Activated CD4-positive, alpha-beta memory T cell treated with anti-CD3 and anti-CD28 coated beads, Interleukin-2, amount 10 ng/mL, durations not matched to agents 7 days and 5 days (primary cell): Measurements from ENCODE around the gene EIF2B2. TPM values are rescaled to one million over a fixed set of nuclear protein-coding genes. Genes with fewer than 3 reads are reported as not detected.
A peak's percentile ranks its signal among the peaks of the same experiment; 100 is the strongest.

ENCODE experiments used
- CTCF ChIA-PET: fragments of 350-600 bp; sonication (Branson Sonifier 250); formaldehyde crosslinking; loops from one replicate; lab custom pipeline; 2021; ENCODE audit warnings: antibody characterized with exemption, inconsistent platforms; lab: Charles Lee
- POLR2A ChIA-PET: fragments of 350-600 bp; sonication (Branson Sonifier 250); formaldehyde crosslinking; loops from one replicate; lab custom pipeline; 2021; ENCODE audit warnings: antibody characterized with exemption; lab: Charles Lee
- DNase-seq: peaks from one replicate; pipeline ENCODE4 v3.0.0-alpha.2; 2020
- H3K27ac Mint-ChIP-seq: one replicate; pipeline ENCODE4 v1.8.0; 2021; ENCODE audit warnings: mild to moderate bottlenecking, mixed read lengths
- H3K27me3 Mint-ChIP-seq: one replicate; pipeline ENCODE4 v1.8.0; 2021; ENCODE audit warnings: mixed read lengths
- H3K36me3 Mint-ChIP-seq: one replicate; pipeline ENCODE4 v1.8.0; 2021; ENCODE audit warnings: low read depth, mixed read lengths
- H3K4me1 Mint-ChIP-seq: one replicate; pipeline ENCODE4 v1.8.0; 2021; ENCODE audit warnings: mixed read lengths
- H3K4me3 Mint-ChIP-seq: one replicate; pipeline ENCODE4 v1.8.0; 2021; ENCODE audit warnings: mild to moderate bottlenecking, mixed read lengths
- H3K9me3 Mint-ChIP-seq: one replicate; pipeline ENCODE4 v1.8.0; 2021; ENCODE audit warnings: mixed read lengths
- total RNA-seq, 2 experiments: library from RNA; stranded (reverse); gene quantifications; one replicate each; pipeline ENCODE4 v1.2.3, GENCODE V29; 2021

Gene EIF2B2
- total RNA-seq, 2 experiments from 2014 or later: 63.7 to 64.0 TPM

DNA sequence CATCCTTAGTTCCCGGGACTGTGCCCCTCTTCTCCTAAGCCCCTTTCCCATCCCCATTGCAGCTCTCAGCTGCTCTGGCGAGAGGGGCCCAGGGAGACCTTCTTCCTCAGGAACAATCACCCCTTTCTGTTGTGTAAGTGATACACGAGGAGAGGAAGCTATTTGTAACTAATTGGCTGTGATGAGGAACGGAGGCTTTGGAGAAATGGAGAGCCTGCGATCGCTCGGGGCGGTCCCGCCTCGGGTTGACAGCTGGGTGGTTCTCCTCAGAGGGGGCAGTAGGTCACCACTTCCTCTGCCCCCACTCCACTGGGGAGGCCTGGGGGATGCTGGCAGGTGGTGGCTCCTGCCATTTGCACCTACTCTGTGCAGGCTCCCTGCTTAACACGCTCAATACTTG, 40.7 kb upstream of the EIF2B2 start:
- DNase-seq: no peak
- H3K4me3 Mint-ChIP-seq: no peak overlapping the region
- H3K4me1 Mint-ChIP-seq: no peaks in the 10 kb centered on the region
- H3K9me3 Mint-ChIP-seq: no peaks in the 10 kb centered on the region
- H3K36me3 Mint-ChIP-seq: no peaks in the 10 kb centered on the region
- no peak overlapping the region for H3K27ac Mint-ChIP-seq
- ChIA-PET POLR2A (interaction anchor here (1.0 kb wide), 1 partner anchor 9 kb away, joined by 4 read pairs; no protein-coding TSS in a partner anchor), CTCF (interaction anchor here (1.1 to 1.2 kb wide), 2 partner anchors 12 to 126 kb away, joined by 3 read pairs; no protein-coding TSS in a partner anchor)
- peaks cover 27% of the 10 kb centered on the region for H3K27me3 Mint-ChIP-seq

DNA sequence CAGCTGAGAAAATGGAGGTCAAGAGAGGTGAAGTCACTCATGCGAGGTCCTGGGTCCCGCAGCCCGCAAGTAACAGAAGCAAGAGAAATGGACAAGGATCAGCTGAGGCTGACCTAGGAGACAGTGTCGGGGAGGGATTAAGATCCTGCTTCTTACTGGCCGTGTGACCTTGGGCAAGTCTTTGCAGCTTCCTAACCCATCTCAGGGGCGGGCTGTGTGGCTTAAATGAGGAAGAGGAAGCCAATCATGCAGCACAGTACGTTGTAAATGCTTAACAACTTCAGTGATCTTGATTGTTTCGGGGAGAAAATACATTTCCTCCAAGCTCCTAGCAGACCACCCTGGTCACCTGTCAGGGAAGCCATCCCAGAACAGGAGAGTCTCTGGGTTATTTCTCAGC, 40.2 kb upstream of the EIF2B2 start:
- H3K27ac Mint-ChIP-seq: no peak overlapping the region
- H3K27me3 Mint-ChIP-seq: peaks cover 27% of the 10 kb centered on the region
- DNase-seq: no peak
- no peaks in the 10 kb centered on the region for H3K4me1 Mint-ChIP-seq
- H3K4me3 Mint-ChIP-seq: no peak overlapping the region
- no peaks in the 10 kb centered on the region for H3K36me3 Mint-ChIP-seq
- POLR2A ChIA-PET: interaction anchor here (1.0 kb wide), 1 partner anchor 8 kb away, joined by 4 read pairs; no protein-coding TSS in a partner anchor
- CTCF ChIA-PET: interaction anchor here (1.1 to 1.2 kb wide), 2 partner anchors 11 to 126 kb away, joined by 3 read pairs; no protein-coding TSS in a partner anchor
- H3K9me3 Mint-ChIP-seq: no peaks in the 10 kb centered on the region

DNA sequence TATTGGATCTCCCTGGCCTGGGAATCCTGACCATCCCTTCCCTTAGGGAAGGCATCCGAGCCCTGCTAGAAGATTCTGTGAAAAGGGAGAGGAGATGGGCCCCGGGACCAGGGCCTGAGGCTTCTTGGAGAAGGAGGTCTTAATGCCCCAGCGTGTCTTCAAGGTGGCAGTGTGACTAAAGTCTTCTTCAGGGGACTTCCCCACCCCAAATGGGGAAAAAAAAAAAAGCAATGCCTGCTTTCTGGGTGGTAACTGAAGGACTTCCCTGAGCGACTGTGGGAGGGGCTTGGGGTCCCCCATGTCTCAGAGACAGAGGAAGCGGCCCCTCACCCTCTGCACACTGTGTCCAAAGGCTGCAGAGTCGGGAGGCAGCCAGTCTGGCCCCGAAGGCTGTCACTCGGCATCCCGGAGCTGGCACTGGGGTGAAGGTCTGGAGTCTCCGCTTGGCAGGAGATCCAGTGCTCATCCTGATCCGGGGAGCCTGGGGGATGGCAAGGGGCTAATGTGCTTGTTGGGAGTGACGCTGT, 39.5 kb upstream of the EIF2B2 start:
- H3K27ac Mint-ChIP-seq: no peak overlapping the region
- CTCF ChIA-PET: interaction anchor here (1.4 kb wide), 1 partner anchor 16 kb away, joined by 5 read pairs; no protein-coding TSS in a partner anchor
- DNase-seq: no peak
- no peaks in the 10 kb centered on the region for H3K36me3 Mint-ChIP-seq
- H3K4me3 Mint-ChIP-seq: no peak overlapping the region
- POLR2A ChIA-PET: interaction anchor here (0.7 to 1.9 kb wide), 2 partner anchors 8 to 10 kb away, joined by 3 to 6 read pairs; partner anchors contain the start of gene PGF
- no peaks in the 10 kb centered on the region for H3K9me3 Mint-ChIP-seq
- H3K27me3 Mint-ChIP-seq: peaks cover 28% of the 10 kb centered on the region
- H3K4me1 Mint-ChIP-seq: no peaks in the 10 kb centered on the region

DNA sequence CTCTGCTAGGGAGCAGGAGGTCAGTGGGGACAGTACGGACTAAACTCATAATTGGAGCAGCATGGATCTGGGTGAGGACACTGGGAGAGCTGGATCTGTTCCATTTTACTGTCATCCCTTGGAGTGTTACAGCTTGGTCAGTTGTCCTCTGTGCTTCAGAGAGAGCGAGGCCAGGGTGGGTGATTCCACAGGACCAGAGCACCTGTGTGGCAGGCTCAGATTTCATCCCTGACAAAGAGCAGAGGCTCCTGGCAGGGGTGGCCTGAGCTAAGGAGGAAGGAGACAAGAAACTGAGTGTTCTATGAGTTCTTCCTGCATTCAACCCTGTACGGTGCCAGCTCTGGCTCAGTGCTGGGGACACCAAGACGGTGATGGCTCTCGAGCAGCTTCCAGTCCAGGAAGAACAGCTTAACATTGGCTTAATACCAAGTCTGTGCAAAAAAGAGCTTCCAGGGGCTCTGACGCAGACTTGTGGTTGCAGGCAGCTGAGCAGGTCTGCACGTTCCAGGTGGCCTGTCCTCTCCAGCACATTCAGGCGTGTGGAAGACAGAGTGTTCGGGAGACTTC, 38.9 kb upstream of the EIF2B2 start:
- H3K27ac Mint-ChIP-seq: no peak overlapping the region
- CTCF ChIA-PET: interaction anchor here (1.4 kb wide), 1 partner anchor 17 kb away, joined by 5 read pairs; no protein-coding TSS in a partner anchor

DNA sequence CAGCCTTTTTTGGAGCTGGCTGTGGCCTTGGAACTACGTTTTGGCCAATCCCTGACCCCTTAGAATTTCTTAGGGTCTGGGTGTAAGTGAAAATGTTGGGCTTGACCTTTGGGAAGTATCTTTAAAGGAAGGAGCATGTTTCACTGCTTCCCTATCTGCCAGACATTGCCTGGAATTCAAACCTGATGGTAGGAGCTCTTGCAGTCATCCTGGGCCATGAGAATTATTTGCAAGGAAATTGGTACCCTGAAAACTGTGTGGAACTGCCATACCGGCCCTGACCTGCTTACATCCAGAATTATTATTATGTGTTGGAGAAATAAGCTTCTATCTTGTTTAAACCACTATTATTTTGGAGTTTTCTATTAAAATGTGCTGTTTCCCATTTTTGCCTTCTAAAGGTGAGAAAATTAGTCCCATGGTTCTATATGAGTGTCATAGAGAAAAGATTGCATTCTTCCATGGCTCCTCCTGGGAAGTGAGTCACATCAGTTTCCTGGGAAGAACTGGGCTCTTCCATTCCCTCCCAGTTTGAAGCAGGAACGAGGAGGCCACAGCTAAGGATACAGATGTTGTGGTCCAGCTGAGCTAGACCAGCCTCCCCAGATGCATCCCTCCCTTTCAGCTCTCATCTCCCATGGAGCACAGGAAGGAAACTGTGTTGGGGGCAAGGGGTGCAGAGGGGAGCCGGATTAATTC, 37.8 kb upstream of the EIF2B2 start:
- Mint-ChIP-seq H3K4me1 (no peaks in the 10 kb centered on the region), H3K27me3 (peaks cover 32% of the 10 kb centered on the region), H3K9me3 (no peaks in the 10 kb centered on the region), H3K4me3 (no peak overlapping the region), H3K36me3 (no peaks in the 10 kb centered on the region), H3K27ac (no peak overlapping the region)
- ChIA-PET CTCF (interaction anchor here (0.6 kb wide), 1 partner anchor 18 kb away, joined by 3 read pairs; no protein-coding TSS in a partner anchor), POLR2A (interaction anchor here (1.1 to 1.9 kb wide), 3 partner anchors 10 to 42 kb away, joined by 3 to 6 read pairs (median 3); partner anchors contain the start of genes PGF and RPS6KL1)
- DNase-seq: no peak

More for the DNA sequence above, 38.9 kb upstream of the EIF2B2 start:
- POLR2A ChIA-PET: interaction anchor here (0.7 to 1.9 kb wide), 3 partner anchors 9 to 15 kb away, joined by 3 to 6 read pairs (median 3); partner anchors contain the start of gene PGF
- Mint-ChIP-seq H3K4me1 (no peaks in the 10 kb centered on the region), H3K9me3 (no peaks in the 10 kb centered on the region), H3K27me3 (peaks cover 29% of the 10 kb centered on the region), H3K36me3 (no peaks in the 10 kb centered on the region), H3K4me3 (no peak overlapping the region)
- no peak for DNase-seq

DNA sequence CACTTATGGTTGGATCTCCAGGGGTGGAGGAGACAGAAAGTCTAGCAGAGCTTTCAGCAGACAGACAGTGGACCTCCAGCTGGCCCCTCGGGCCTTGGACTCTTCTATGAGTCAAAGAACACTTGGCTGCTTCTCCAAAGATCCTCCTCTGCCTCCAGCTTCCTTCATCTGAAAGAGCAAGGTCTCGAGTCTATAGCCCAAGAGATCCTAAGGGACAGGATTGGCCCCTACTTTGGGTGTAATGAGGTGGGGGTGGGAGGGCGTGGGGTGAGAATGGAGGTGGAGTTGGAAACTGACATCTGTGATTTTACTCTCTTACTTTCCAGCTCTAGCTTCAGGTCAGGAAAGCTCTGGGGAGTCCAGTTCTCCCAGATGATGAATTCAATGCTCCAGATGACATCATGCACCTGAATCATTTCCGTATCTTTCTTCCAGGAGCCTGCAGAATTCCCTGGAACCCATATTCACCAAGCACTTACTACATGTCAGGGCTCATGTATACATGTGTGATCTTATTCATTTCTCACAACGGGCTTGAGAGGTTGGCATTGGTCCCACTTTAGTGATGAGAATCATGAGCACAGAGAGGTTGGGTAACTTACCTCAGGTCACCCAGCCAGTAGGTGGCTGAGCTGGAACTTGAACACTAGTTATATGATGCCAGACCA, 37.1 kb upstream of the EIF2B2 start:
- ChIA-PET CTCF (interaction anchor here (0.6 kb wide), 1 partner anchor 18 kb away, joined by 3 read pairs; no protein-coding TSS in a partner anchor), POLR2A (interaction anchor here (1.1 to 1.9 kb wide), 2 partner anchors 10 to 42 kb away, joined by 3 to 6 read pairs; partner anchors contain the start of genes PGF and RPS6KL1)
- Mint-ChIP-seq H3K27me3 (peaks cover 32% of the 10 kb centered on the region), H3K9me3 (no peaks in the 10 kb centered on the region), H3K4me3 (no peak overlapping the region), H3K27ac (no peak overlapping the region), H3K4me1 (no peaks in the 10 kb centered on the region), H3K36me3 (no peaks in the 10 kb centered on the region)
- DNase-seq: no peak

DNA sequence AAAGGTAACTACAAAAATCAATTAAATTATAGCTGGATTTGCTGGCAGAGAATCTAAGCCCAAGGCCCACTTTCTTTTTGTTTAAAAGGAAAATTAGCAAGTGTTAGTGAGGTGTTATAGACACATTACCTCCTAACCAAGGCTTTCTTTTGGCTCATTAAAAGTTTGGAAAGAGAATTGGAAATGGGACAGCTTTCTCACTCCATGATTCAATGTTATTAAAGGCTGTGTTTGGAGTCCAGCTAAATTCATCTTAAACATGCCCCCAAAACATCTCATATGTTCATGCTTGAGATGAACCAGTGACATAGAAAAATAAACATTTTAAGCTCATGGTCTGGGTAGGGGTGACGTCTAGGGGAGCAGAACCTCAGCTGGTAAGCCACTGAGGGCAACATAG, 33.9 kb upstream of the EIF2B2 start:
- ChIA-PET POLR2A (interaction anchor here (1.1 kb wide), 1 partner anchor 35 kb away, joined by 4 read pairs; no protein-coding TSS in a partner anchor), CTCF (interaction anchor here (0.7 to 2.1 kb wide), 3 partner anchors 23 to 108 kb away, joined by 3 to 10 read pairs (median 3); no protein-coding TSS in a partner anchor)
- no peak overlapping the region for H3K4me3 Mint-ChIP-seq
- H3K27ac Mint-ChIP-seq: no peak overlapping the region
- no peaks in the 10 kb centered on the region for H3K9me3 Mint-ChIP-seq
- H3K4me1 Mint-ChIP-seq: peaks cover 4% of the 10 kb centered on the region
- H3K36me3 Mint-ChIP-seq: no peaks in the 10 kb centered on the region
- DNase-seq: no peak
- peaks cover 17% of the 10 kb centered on the region for H3K27me3 Mint-ChIP-seq

DNA sequence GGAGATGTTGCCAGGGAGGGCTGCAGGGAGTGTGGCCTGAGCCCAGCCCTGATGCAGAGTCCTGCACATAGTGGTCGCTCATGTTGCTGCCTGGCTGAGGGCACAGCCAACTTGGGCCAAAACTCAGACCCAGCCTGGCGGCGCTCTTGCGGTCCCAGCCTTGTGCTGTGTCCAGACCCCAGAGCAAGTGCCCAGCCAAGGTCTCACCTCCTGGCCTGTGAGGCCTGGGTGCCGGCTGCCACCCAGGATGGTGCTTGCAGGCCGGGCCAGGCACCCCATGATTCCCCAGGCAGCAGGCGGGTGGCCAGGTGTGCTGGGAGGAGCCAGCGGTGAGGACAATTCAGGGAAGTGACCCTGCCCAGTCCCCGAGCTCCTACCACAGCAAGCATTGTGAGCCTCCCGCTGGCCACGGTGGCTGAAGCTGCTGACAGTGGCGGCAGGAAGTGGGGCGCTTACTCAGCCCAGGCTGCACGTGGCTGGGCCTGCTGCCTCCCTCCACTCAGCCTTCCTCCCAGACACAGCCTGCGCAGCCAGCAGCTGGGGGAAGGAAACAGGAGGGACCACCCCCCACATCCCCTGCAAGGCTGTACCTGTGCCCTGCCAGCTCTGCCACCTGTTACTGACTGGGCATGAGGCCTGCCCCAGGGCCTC, 29.6 kb upstream of the EIF2B2 start:
- Mint-ChIP-seq H3K4me3 (no peak overlapping the region), H3K9me3 (no peaks in the 10 kb centered on the region), H3K4me1 (peaks cover 7% of the 10 kb centered on the region), H3K27me3 (peaks cover 4% of the 10 kb centered on the region), H3K36me3 (no peaks in the 10 kb centered on the region), H3K27ac (no peak overlapping the region)
- CTCF ChIA-PET: interaction anchor here (0.7 to 1.1 kb wide), 4 partner anchors 11 to 401 kb away, joined by 3 to 6 read pairs (median 3); no protein-coding TSS in a partner anchor
- POLR2A ChIA-PET: no interaction called here
- peak; percentile 57 for DNase-seq

DNA sequence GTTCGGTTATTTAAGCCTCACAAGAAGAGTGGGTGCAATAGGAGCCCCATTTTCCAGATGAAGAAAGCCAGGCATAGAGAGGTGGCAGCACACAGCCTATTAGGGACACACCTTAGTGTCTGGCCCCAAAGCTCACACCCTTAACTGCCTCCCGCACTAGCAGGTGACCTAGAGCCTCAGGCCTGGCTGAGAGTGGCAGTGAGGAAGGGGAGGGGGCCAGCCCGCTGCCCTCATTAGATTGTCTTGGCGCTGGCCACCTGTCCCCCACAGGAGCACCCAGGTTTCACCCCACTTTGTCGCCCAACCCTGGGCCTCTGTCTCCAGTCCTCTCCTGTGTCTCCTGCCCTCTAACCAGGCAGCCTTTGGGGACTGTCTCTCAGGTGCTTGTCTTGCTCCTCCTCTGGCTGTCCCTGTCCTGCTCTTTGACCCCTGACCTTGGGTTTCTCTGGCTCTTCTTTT, 28.8 kb upstream of the EIF2B2 start:
- POLR2A ChIA-PET: no interaction called here
- DNase-seq: no peak
- peaks cover 2% of the 10 kb centered on the region for H3K27me3 Mint-ChIP-seq
- H3K9me3 Mint-ChIP-seq: no peaks in the 10 kb centered on the region
- CTCF ChIA-PET: interaction anchor here (0.6 to 1.1 kb wide), 4 partner anchors 12 to 401 kb away, joined by 3 to 6 read pairs (median 3); no protein-coding TSS in a partner anchor
- H3K27ac Mint-ChIP-seq: no peak overlapping the region
- no peak overlapping the region for H3K4me3 Mint-ChIP-seq
- peaks cover 7% of the 10 kb centered on the region for H3K4me1 Mint-ChIP-seq
- H3K36me3 Mint-ChIP-seq: no peaks in the 10 kb centered on the region

DNA sequence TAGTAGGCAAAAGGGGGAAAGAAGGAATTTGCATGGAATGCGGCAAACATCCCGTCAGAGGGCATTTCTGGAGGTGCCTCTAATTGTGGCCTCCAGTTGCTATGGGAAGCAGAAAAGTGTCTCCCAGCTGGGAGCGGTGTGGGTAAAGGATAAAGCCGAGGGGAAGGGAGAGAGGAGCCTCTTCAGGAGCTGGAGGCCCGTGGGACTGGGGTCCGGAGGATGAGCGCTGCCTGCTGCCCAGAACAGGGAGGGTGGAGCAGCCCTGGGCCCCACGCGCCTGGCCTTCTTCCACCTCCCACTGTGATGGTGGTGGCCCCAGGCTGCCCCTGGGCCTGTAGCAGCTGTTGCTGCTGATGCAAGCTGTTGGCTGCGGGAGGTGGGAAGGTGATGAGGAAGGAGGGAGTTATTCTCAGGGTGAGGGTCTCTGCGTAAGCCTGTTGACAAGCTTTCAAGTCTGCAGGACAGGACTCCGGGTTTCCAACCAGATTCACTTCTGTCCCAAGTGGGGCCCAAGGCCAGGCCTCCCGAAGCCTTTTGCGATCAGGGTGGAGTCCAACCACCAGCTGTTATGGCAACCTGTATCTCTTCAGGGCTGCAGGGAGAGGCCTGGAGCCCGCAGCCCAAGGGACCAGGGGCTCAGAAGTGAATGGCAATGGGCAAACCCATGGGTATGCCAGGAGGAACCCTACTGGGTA, 28.2 kb upstream of the EIF2B2 start:
- Mint-ChIP-seq H3K27ac (no peak overlapping the region), H3K4me3 (no peak overlapping the region), H3K4me1 (peaks cover 7% of the 10 kb centered on the region), H3K9me3 (no peaks in the 10 kb centered on the region), H3K27me3 (no peaks in the 10 kb centered on the region), H3K36me3 (no peaks in the 10 kb centered on the region)
- ChIA-PET POLR2A (interaction anchor here (1.3 kb wide), 1 partner anchor 29 kb away, joined by 4 read pairs; the partner anchor contains the start of gene EIF2B2), CTCF (interaction anchor here (1.0 kb wide), 1 partner anchor 12 kb away, joined by 3 read pairs; no protein-coding TSS in a partner anchor)
- no peak for DNase-seq
